ENCODE results near the gene ARPP19. TPM values are rescaled to one million over a fixed set of nuclear protein-coding genes. Genes with fewer than 3 reads are reported as not detected.

Gene ARPP19
- total RNA-seq, result 78.7 and 82.3 TPM in 2 replicates

GRCh38 chr15:52568601-52569585, at the start of gene ARPP19:
Gene ARPP19, minus strand, starts transcription at chr15:52569030. Its CDS starts 138 bp downstream, at chr15:52568892.

DNA sequence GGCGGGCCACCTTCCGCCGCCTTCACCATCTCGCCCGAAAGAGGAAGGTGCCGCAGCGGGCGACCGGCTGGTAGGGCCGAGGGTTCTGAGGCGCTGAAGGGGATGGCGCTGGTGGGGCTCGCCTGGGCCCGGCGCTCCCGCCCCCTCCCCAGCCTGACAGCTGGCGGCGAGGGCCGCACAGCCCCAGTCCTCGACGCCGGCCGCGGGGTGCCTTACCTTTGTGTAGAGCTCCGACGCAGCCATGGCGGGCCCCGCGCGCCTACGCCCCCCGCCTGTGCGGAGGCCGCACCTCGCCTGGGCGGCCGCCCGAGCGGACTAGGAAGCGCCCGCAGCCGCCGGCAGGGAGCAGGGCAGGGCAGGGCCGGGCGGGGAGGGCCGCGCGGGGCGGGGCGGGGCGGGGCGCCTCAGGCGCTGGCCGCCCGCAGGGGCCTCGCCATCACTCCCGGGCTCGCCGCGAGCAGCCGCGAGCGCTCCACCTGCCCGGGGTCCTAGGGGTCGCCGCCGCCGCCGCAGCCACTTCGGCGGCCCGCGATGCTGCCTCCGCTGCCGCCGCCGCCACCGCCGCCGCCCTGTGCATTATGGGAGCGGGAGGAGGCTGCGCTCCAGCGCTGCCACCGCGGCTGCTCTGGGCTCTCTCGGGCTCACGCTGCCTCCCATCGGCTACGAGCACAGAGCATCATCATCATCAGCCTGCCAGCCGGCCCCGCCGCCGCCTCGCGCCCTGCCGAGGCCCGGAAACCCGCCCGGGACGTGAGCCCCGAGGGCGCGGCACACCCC, 40.1 kb downstream of the ARPP19 start, which contains the start of gene MYO5A:
TSS of gene MYO5A (minus strand) at position 317 of the 777 bp plus-strand sequence. CDS start at position 243, 74 bp downstream.

Other genes starting within 250 kb of the ARPP19 start
- gene MYO5A, start 40.1 kb downstream of the ARPP19 start, total RNA-seq, result 76.2 and 94.8 TPM in 2 replicates
- 24.4 and 37.7 TPM in 2 replicates for gene ATOSA, start 110.4 kb upstream of the ARPP19 start, total RNA-seq
- gene ONECUT1, start 221.3 kb upstream of the ARPP19 start, total RNA-seq, result not detected in 2 replicates

All from aortic smooth muscle cell (primary cell).